GM23248 (cell line): ENCODE data around the gene TMEM165. TPM values are rescaled to one million over a fixed set of nuclear protein-coding genes. Genes with fewer than 3 reads are reported as not detected.

Experiments used
- DNase-seq: peaks from one replicate; pipeline ENCODE4 v3.0.0-alpha.2; 2015
- H2AFZ ChIP-seq: fragments of 200-600 bp; sonication (generic); 2 replicates; pipeline ENCODE4 v1.6.1; 2016; ENCODE audit warnings: antibody characterized with exemption
- H3F3A ChIP-seq: fragments of 200-600 bp; sonication (generic); 2 replicates; pipeline ENCODE4 v1.6.1; 2016; ENCODE audit warnings: mild to moderate bottlenecking, antibody characterized with exemption, mixed run types; ENCODE audit not compliant: insufficient read depth
- H3K27ac ChIP-seq: fragments of 200-600 bp; sonication (generic); 2 replicates; pipeline ENCODE4 v1.5.1; 2016; ENCODE audit warnings: mild to moderate bottlenecking
- H3K27me3 ChIP-seq: fragments of 200-600 bp; sonication (generic); replicated peaks from 2 replicates; pipeline ENCODE4 v1.6.1; 2016; ENCODE audit warnings: mild to moderate bottlenecking; ENCODE audit not compliant: insufficient read depth
- H3K36me3 ChIP-seq: fragments of 200-600 bp; sonication (generic); 2 replicates; pipeline ENCODE4 v1.6.1; 2016; ENCODE audit warnings: low read depth, mild to moderate bottlenecking
- H3K4me1 ChIP-seq: fragments of 200-600 bp; sonication (generic); 2 replicates; pipeline ENCODE4 v1.6.1; 2016; ENCODE audit warnings: mild to moderate bottlenecking; ENCODE audit not compliant: insufficient read depth
- H3K4me2 ChIP-seq: fragments of 200-600 bp; sonication (generic); one replicate; pipeline ENCODE4 v1.6.1; 2016; ENCODE audit warnings: mild to moderate bottlenecking; ENCODE audit not compliant: unreplicated experiment
- H3K4me3 ChIP-seq: fragments of 200-600 bp; sonication (generic); 2 replicates; pipeline ENCODE4 v1.5.1; 2016; ENCODE audit warnings: mild to moderate bottlenecking
- H3K79me2 ChIP-seq: fragments of 200-600 bp; sonication (generic); 2 replicates; pipeline ENCODE4 v1.6.1; 2016; ENCODE audit warnings: mild to moderate bottlenecking; ENCODE audit not compliant: insufficient read depth
- H3K9ac ChIP-seq: fragments of 200-600 bp; sonication (generic); 2 replicates; pipeline ENCODE4 v1.6.1; 2016; ENCODE audit warnings: mild to moderate bottlenecking
- H3K9me2 ChIP-seq: fragments of 200-600 bp; sonication (generic); 2 replicates; pipeline ENCODE4 v1.6.1; 2016; ENCODE audit warnings: mixed run types, mild to moderate bottlenecking, moderate library complexity; ENCODE audit not compliant: insufficient read depth
- H3K9me3 ChIP-seq: fragments of 200-600 bp; sonication (generic); one replicate; pipeline ENCODE4 v1.6.1; 2017; ENCODE audit warnings: low read depth
- H4K20me1 ChIP-seq: fragments of 200-600 bp; sonication (generic); 2 replicates; pipeline ENCODE4 v1.6.0; 2016; ENCODE audit not compliant: insufficient read depth
- EZH2 ChIP-seq: fragments of 200-600 bp; sonication (generic); IDR thresholded peaks from 2 replicates; pipeline ENCODE4 v1.6.1; 2018; ENCODE audit warnings: antibody characterized with exemption, mild to moderate bottlenecking; ENCODE audit not compliant: insufficient read depth, poor library complexity, severe bottlenecking
- EZH2phosphoT487 ChIP-seq: fragments of 200-600 bp; sonication (generic); IDR thresholded peaks from 2 replicates; pipeline ENCODE4 v1.6.1; 2018; ENCODE audit warnings: antibody characterized with exemption, moderate library complexity, mild to moderate bottlenecking, low read depth; ENCODE audit not compliant: insufficient read depth
- WGBS, 2 experiments: methylation state at CpG; one replicate each; pipeline ENCODE4 v1.1.6; 2015 to 2017; ENCODE audit warnings: low lambda C conversion rate in 2 of 2, low coverage in 1 of 2; ENCODE audit errors: missing lambda C conversion rate in 2 of 2; 5-methylcytosine and 5-hydroxymethylcytosine counted together
- in situ Hi-C: fragments of 300-500 bp; cut with MboI; formaldehyde crosslinking; loops from 2 replicates; pipeline ENCODE4 v1.15.0; 2020
- polyA plus RNA-seq: library from polyadenylated mRNA; unstranded; fragments of >200 nt; fragmentation: Nextera tagmentation; extraction: Ambion mirVana; gene quantifications from 2 replicates; pipeline ENCODE4 v1.2.1, GENCODE V29; 2016
- total RNA-seq: library from RNA; depleted of rRNA; stranded (reverse); fragments of >200 nt; shearing (Covaris generic); gene quantifications from 2 replicates; pipeline ENCODE4 v1.2.3, GENCODE V29; 2014; rRNA removed

Gene TMEM165
- total RNA-seq, result 217 and 271 TPM in 2 replicates
- polyA plus RNA-seq, result 188 and 193 TPM in 2 replicates

- H3K9me3 ChIP-seq, result no peaks in the 10 kb centered on the region
- peak within 1 kb of the TSS; percentile 98 for H3K9ac ChIP-seq
- peak within 1 kb of the TSS; percentile 84 for H3K27ac ChIP-seq
- H3K27me3 ChIP-seq, result no peaks in the 10 kb centered on the region
- H4K20me1 ChIP-seq, result peaks cover 17% of the 10 kb centered on the region
- H3K79me2 ChIP-seq, result peaks cover 46% of the 10 kb centered on the region
- peaks cover 5% of the 10 kb centered on the region; the same call in 1 of the 2 replicates for H3K36me3 ChIP-seq
- in situ Hi-C loops, result no loop called here
- H2AFZ ChIP-seq, result peak within 1 kb of the TSS; percentile 84
- DNase-seq, result peak; percentile 97
- peaks cover 15% of the 10 kb centered on the region for H3K4me1 ChIP-seq
- peaks cover 53% of the 10 kb centered on the region for H3F3A ChIP-seq
- 1 to 2% methylated on average over 55 to 83 of the region's 95 CpGs for WGBS, 2 experiments
- no peak for TF ChIP-seq EZH2phosphoT487
- no peak for TF ChIP-seq EZH2
- peak within 1 kb of the TSS; percentile 89 for H3K4me3 ChIP-seq
- no peaks in the 10 kb centered on the region for H3K9me2 ChIP-seq
- H3K4me2 ChIP-seq, result peak within 1 kb of the TSS; percentile 100
These were observed at the start of gene TMEM165 for GRCh38 chr4:55395529-55396307. TMEM165 (plus strand) TSS chr4:55395957; CDS start chr4:55396190, 233 bp downstream.

- peak; percentile 93 for DNase-seq
- WGBS, 2 experiments, result 1% methylated on average over 75 to 92 of the region's 95 CpGs
- H3K4me3 ChIP-seq, result peak within 1 kb of the TSS; percentile 84
- peak within 1 kb of the TSS; percentile 92 for H2AFZ ChIP-seq
- no peaks in the 10 kb centered on the region for H3K27me3 ChIP-seq
- H4K20me1 ChIP-seq, result no peaks in the 10 kb centered on the region
- no peak for TF ChIP-seq EZH2phosphoT487
- TF ChIP-seq EZH2, result no peak
- no peaks in the 10 kb centered on the region for H3K9me3 ChIP-seq
- H3K9me2 ChIP-seq, result no peaks in the 10 kb centered on the region
- H3F3A ChIP-seq, result peaks cover 30% of the 10 kb centered on the region
- peak within 1 kb of the TSS; percentile 85 for H3K27ac ChIP-seq
- no peaks in the 10 kb centered on the region for H3K36me3 ChIP-seq
- in situ Hi-C loops, result no loop called here
- H3K79me2 ChIP-seq, result peaks cover 42% of the 10 kb centered on the region
- peak within 1 kb of the TSS; percentile 89 for H3K4me2 ChIP-seq
- peak within 1 kb of the TSS; percentile 87 for H3K9ac ChIP-seq
- H3K4me1 ChIP-seq, result peaks cover 26% of the 10 kb centered on the region
These were observed 49.5 kb upstream of the TMEM165 start, which contains the start of gene SRD5A3 for GRCh38 chr4:55345980-55346850. SRD5A3 (plus strand) TSS chr4:55346242; CDS start chr4:55346337, 95 bp downstream.

DNA sequence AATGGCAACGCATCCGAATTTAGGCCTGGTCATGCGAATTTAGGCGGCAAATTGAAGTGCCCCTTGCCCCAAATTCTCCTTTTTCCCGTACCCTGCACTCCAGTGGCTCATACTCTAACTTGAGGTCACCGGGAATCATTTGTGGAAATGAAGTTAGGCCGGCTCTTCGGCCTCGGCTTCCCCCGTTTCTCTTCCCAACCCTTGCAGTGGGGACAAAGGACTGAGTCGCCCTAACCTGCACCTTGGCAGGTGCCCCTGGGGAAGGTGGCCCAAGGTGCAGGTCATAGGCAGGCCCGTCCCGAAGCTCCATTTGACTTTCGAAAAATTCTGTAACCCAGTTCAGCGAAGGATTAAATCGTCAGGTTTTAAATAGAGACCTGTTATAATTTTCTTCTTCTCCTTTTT is 48.9 kb upstream of the TMEM165 start:
- H3K4me1 ChIP-seq, result peaks cover 26% of the 10 kb centered on the region
- TF ChIP-seq EZH2, result no peak
- TF ChIP-seq EZH2phosphoT487, result no peak
- H3K27ac ChIP-seq, result peak overlapping the region; percentile 85
- H4K20me1 ChIP-seq, result no peaks in the 10 kb centered on the region
- H3K79me2 ChIP-seq, result peaks cover 48% of the 10 kb centered on the region
- H3K9ac ChIP-seq, result peak overlapping the region; percentile 87
- peak overlapping the region; percentile 92 for H2AFZ ChIP-seq
- H3K9me2 ChIP-seq, result no peaks in the 10 kb centered on the region
- no peaks in the 10 kb centered on the region for H3K36me3 ChIP-seq
- in situ Hi-C loops, result no loop called here
- peaks cover 30% of the 10 kb centered on the region for H3F3A ChIP-seq
- H3K4me2 ChIP-seq, result peak overlapping the region; percentile 89
- H3K4me3 ChIP-seq, result peak overlapping the region; percentile 84
- 6% methylated on average over 14 to 16 of the region's 16 CpGs for WGBS, 2 experiments
- H3K9me3 ChIP-seq, result no peaks in the 10 kb centered on the region
- DNase-seq, result no peak
- H3K27me3 ChIP-seq, result no peaks in the 10 kb centered on the region

GRCh38 chr4:55347610-55348228 is 48.0 kb upstream of the TMEM165 start:
- TF ChIP-seq EZH2 (no peak), EZH2phosphoT487 (no peak)
- Histone ChIP-seq H3K9ac (peak overlapping the region; percentile 87), H3K9me3 (no peaks in the 10 kb centered on the region), H3K4me1 (peaks cover 26% of the 10 kb centered on the region), H3K79me2 (peaks cover 56% of the 10 kb centered on the region), H3K27me3 (no peaks in the 10 kb centered on the region), H3K4me3 (peak overlapping the region; percentile 84), H3K36me3 (no peaks in the 10 kb centered on the region), H3K27ac (peak overlapping the region; percentile 85), H4K20me1 (no peaks in the 10 kb centered on the region), H3F3A (peaks cover 30% of the 10 kb centered on the region), H3K4me2 (peak overlapping the region; percentile 89), H2AFZ (peak overlapping the region; percentile 92), H3K9me2 (no peaks in the 10 kb centered on the region)
- in situ Hi-C loops, result no loop called here
- 64 to 68% methylated on average over 3 of the region's 3 CpGs for WGBS, 2 experiments
- DNase-seq, result peak; percentile 63
